Immature natural killer cell (primary cell): ENCODE results near the gene KIF16B. TPM values are rescaled to one million over a fixed set of nuclear protein-coding genes. Genes with fewer than 3 reads are reported as not detected.
"Not testable (repeated sequence)": the region's sequence is repeated elsewhere in the genome, so short reads cannot be mapped to it uniquely, and the experiment has no call there.

Experiments
- DNase-seq, 3 donors: peaks; one replicate each; pipeline ENCODE4 v3.0.0; 2022; ENCODE audit warnings: mixed read lengths in 1 of 3
- H3K27ac Mint-ChIP-seq, 6 donors: one replicate each; pipeline ENCODE4 v1.8.0; 2020; ENCODE audit warnings: mixed read lengths in 6 of 6, mild to moderate bottlenecking in 5 of 6, inconsistent platforms in 4 of 6, moderate library complexity in 3 of 6
- H3K27me3 Mint-ChIP-seq, 3 donors: one replicate each; pipeline ENCODE4 v1.8.0; 2020 to 2021; ENCODE audit warnings: low read depth in 3 of 3, mild to moderate bottlenecking in 3 of 3, mixed read lengths in 3 of 3, moderate library complexity in 3 of 3, inconsistent platforms in 1 of 3
- H3K36me3 Mint-ChIP-seq, 3 donors: one replicate each; pipeline ENCODE4 v1.8.0; 2020; ENCODE audit warnings: mixed read lengths in 3 of 3, inconsistent platforms in 2 of 3, mild to moderate bottlenecking in 2 of 3
- H3K4me1 Mint-ChIP-seq, 2 donors: one replicate each; pipeline ENCODE4 v1.8.0; 2020; ENCODE audit warnings: inconsistent platforms in 2 of 2, mild to moderate bottlenecking in 2 of 2, mixed read lengths in 2 of 2, moderate library complexity in 1 of 2
- H3K4me3 Mint-ChIP-seq, 5 donors: one replicate each; pipeline ENCODE4 v1.8.0; 2020; ENCODE audit warnings: mild to moderate bottlenecking in 5 of 5, mixed read lengths in 5 of 5, inconsistent platforms in 3 of 5, moderate library complexity in 3 of 5
- H3K9me3 Mint-ChIP-seq, 6 donors: one replicate each; pipeline ENCODE4 v1.8.0; 2020; ENCODE audit warnings: mild to moderate bottlenecking in 6 of 6, mixed read lengths in 6 of 6, inconsistent platforms in 4 of 6, moderate library complexity in 3 of 6
- polyA plus RNA-seq, 3 donors: library from polyadenylated mRNA; unstranded; fragments of 300-500 nt; fragmentation: Illumina TruSeq; gene quantifications; one replicate each; pipeline ENCODE4 v1.2.3, GENCODE V29; 2021

Gene KIF16B
- polyA plus RNA-seq, 3 donors from 2014 or later, result 0.59 to 5.4 (median 1.1) TPM

GRCh38 chr20:16244892-16245291 lies 328.4 kb downstream of the KIF16B start:
- Mint-ChIP-seq H3K4me3 (no peak overlapping the region), H3K27ac (no peak overlapping the region), H3K27me3 (peaks cover 0 to 5% (median 2%) of the 10 kb centered on the region in 3 donors), H3K9me3 (no peaks in the 10 kb centered on the region), H3K4me1 (no peaks in the 10 kb centered on the region), H3K36me3 (no peaks in the 10 kb centered on the region)
- no peak for DNase-seq

- Mint-ChIP-seq H3K9me3 (peaks cover 0 to 5% (median 0%) of the 10 kb centered on the region in 6 donors), H3K4me3 (no peak overlapping the region), H3K27me3 (peaks cover 0 to 5% (median 2%) of the 10 kb centered on the region in 3 donors), H3K4me1 (no peaks in the 10 kb centered on the region), H3K27ac (no peak overlapping the region), H3K36me3 (peaks cover 0 to 3% (median 3%) of the 10 kb centered on the region in 3 donors)
- DNase-seq, result no peak
Measured at GRCh38 chr20:16243470-16243869, 329.8 kb downstream of the KIF16B start.

- peak in 1 of 3 donors; percentile 9 for DNase-seq
Measured at GRCh38 chr20:16241911-16242310, 331.3 kb downstream of the KIF16B start.

DNA sequence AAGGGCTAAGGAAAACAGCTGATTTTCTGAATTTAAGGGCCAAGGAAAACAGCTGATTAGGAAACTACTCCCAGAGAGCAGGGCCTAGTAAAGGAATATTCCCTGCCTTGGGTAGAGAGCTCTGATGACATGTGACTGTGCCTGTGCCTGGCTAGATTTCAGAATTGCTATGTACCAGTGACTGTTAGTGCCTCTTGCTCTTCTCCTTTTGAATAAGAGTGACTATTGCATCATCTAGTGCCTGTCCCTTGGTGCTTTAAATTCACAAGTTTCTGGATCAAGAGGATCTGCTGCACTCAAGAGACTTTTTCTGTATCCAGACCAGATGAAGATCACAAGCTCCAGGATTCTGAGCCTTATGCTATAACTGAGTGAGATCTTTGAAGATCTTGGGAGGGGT lies 332.9 kb downstream of the KIF16B start:
- H3K4me3 Mint-ChIP-seq, result no peak overlapping the region
- H3K9me3 Mint-ChIP-seq, result peaks cover 0 to 11% (median 4%) of the 10 kb centered on the region in 6 donors
- DNase-seq, result no peak
- H3K36me3 Mint-ChIP-seq, result peaks cover 0 to 7% (median 5%) of the 10 kb centered on the region in 3 donors
- no peak overlapping the region for H3K27ac Mint-ChIP-seq
- no peaks in the 10 kb centered on the region for H3K4me1 Mint-ChIP-seq
- peaks cover 1 to 2% (median 2%) of the 10 kb centered on the region in 3 donors for H3K27me3 Mint-ChIP-seq

More at GRCh38 chr20:16241911-16242310, 331.3 kb downstream of the KIF16B start:
- Mint-ChIP-seq H3K9me3 (peaks cover 0 to 11% (median 4%) of the 10 kb centered on the region in 6 donors), H3K36me3 (peaks cover 0 to 7% (median 5%) of the 10 kb centered on the region in 3 donors), H3K27me3 (peaks cover 0 to 3% (median 2%) of the 10 kb centered on the region in 3 donors), H3K4me1 (no peaks in the 10 kb centered on the region), H3K4me3 (no peak overlapping the region), H3K27ac (no peak overlapping the region)

- H3K27me3 Mint-ChIP-seq, result peaks cover 2 to 6% (median 3%) of the 10 kb centered on the region in 3 donors
- H3K9me3 Mint-ChIP-seq, result peaks cover 0 to 11% (median 4%) of the 10 kb centered on the region in 6 donors
- no peak overlapping the region for H3K4me3 Mint-ChIP-seq
- H3K4me1 Mint-ChIP-seq, result no peaks in the 10 kb centered on the region
- H3K36me3 Mint-ChIP-seq, result peaks cover 0 to 7% (median 5%) of the 10 kb centered on the region in 3 donors
- no peak overlapping the region for H3K27ac Mint-ChIP-seq
- no peak for DNase-seq
Measured at GRCh38 chr20:16236589-16237241, 336.5 kb downstream of the KIF16B start.

DNA sequence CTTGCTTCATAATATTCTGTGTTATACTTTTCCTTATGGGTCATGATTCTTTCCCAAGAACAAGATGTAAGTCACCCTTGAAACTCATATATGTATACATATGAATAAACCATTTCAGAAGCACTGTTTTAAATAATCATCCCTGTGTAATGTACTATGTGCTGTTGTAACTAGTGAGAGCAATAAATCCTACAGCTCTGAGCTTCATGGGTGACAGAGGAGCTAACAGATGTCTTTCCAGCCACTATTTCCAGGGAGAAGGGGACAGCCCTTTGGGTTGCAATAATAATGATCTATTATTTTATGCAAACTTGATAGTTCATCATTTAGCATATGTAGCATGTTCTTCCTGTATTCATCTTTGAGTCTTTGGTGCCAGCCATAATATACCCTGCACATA lies 342.8 kb downstream of the KIF16B start:
- H3K27me3 Mint-ChIP-seq, result peaks cover under 1 to 4% (median 1%) of the 10 kb centered on the region in 3 donors
- H3K9me3 Mint-ChIP-seq, result no peaks in the 10 kb centered on the region
- H3K36me3 Mint-ChIP-seq, result no peaks in the 10 kb centered on the region
- no peak for DNase-seq
- no peak overlapping the region for H3K4me3 Mint-ChIP-seq
- no peaks in the 10 kb centered on the region for H3K4me1 Mint-ChIP-seq
- no peak overlapping the region for H3K27ac Mint-ChIP-seq

GRCh38 chr20:16229813-16230212 lies 343.4 kb downstream of the KIF16B start:
- DNase-seq, result no peak
- Mint-ChIP-seq H3K36me3 (no peaks in the 10 kb centered on the region), H3K27ac (no peak overlapping the region), H3K4me3 (no peak overlapping the region), H3K9me3 (no peaks in the 10 kb centered on the region), H3K27me3 (peaks cover 0 to 4% (median 0%) of the 10 kb centered on the region in 3 donors), H3K4me1 (no peaks in the 10 kb centered on the region)

- Mint-ChIP-seq H3K27ac (no peak overlapping the region), H3K4me3 (no peak overlapping the region), H3K36me3 (no peaks in the 10 kb centered on the region), H3K9me3 (no peaks in the 10 kb centered on the region), H3K27me3 (peaks cover 0 to 4% (median 0%) of the 10 kb centered on the region in 3 donors), H3K4me1 (no peaks in the 10 kb centered on the region)
- DNase-seq, result no peak
Measured at GRCh38 chr20:16228722-16229121, 344.5 kb downstream of the KIF16B start.

DNA sequence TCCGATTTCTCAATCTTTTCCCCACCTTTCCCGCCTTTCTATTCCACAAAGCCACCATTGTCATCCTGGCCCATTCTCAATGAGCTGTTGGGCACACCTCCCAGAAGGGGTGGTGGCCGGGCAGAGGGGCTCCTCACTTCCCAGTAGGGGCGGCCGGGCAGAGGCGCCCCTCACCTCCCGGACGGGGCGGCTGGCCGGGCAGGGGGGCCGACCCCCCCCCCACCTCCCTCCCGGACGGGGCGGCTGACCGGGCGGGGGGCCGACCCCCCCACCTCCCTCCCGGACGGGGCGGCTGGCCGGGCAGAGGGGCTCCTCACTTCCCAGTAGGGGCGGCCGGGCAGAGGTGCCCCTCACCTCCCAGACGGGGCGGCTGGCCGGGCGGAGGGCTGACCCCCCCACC lies 346.3 kb downstream of the KIF16B start:
- not testable (repeated sequence) for DNase-seq, H3K36me3 Mint-ChIP-seq, H3K4me3 Mint-ChIP-seq, H3K27me3 Mint-ChIP-seq, H3K9me3 Mint-ChIP-seq, H3K27ac Mint-ChIP-seq, H3K4me1 Mint-ChIP-seq

GRCh38 chr20:16224836-16225235 lies 348.4 kb downstream of the KIF16B start:
- Mint-ChIP-seq H3K9me3 (peaks cover 0 to 6% (median 0%) of the 10 kb centered on the region in 6 donors), H3K27me3 (no peaks in the 10 kb centered on the region), H3K27ac (no peak overlapping the region), H3K4me1 (no peaks in the 10 kb centered on the region), H3K36me3 (no peaks in the 10 kb centered on the region), H3K4me3 (no peak overlapping the region)
- no peak for DNase-seq

- Mint-ChIP-seq H3K27ac (no peak overlapping the region), H3K36me3 (no peaks in the 10 kb centered on the region), H3K27me3 (no peaks in the 10 kb centered on the region), H3K4me1 (no peaks in the 10 kb centered on the region), H3K9me3 (peaks cover 0 to 6% (median 0%) of the 10 kb centered on the region in 6 donors), H3K4me3 (no peak overlapping the region)
- DNase-seq, result no peak
Measured at GRCh38 chr20:16222859-16223411, 350.3 kb downstream of the KIF16B start.

Other genes starting within 250 kb of the KIF16B start
- gene SNRPB2, start 156.6 kb upstream of the KIF16B start, polyA plus RNA-seq, result 100 to 1,000 TPM in 1 of 3 donors, 10 to 100 TPM in 2; 82.3 to 112 (median 84.5) TPM
- gene OTOR, start 174.9 kb upstream of the KIF16B start, polyA plus RNA-seq, result not detected